Fibroblast of skin of right quadriceps (primary cell): ENCODE data around the gene COPZ1.
"Not testable (repeated sequence)": the region's sequence is repeated elsewhere in the genome, so short reads cannot be mapped to it uniquely, and the experiment has no call there.

Source experiments
- DNase-seq: peaks from one replicate; pipeline ENCODE4 v3.0.0-alpha.2; 2013

The COPZ1 gene

GRCh38 chr12:54294953-54295566 is 29.9 kb upstream of the COPZ1 start:
- DNase-seq, result no peak

GRCh38 chr12:54296393-54297099 is 28.4 kb upstream of the COPZ1 start:
- DNase-seq, result no peak

GRCh38 chr12:54298904-54299303 is 26.0 kb upstream of the COPZ1 start:
- no peak for DNase-seq

- DNase-seq, result no peak
Measured at GRCh38 chr12:54299515-54300224, 25.3 kb upstream of the COPZ1 start.

- no peak for DNase-seq
Measured at GRCh38 chr12:54300225-54300731, 24.7 kb upstream of the COPZ1 start.

GRCh38 chr12:54300732-54301427 is 24.1 kb upstream of the COPZ1 start, which contains the start of gene NFE2:
TSS of gene NFE2 (minus strand) at chr12:54301015. CDS start at chr12:54295248, 5,767 bp downstream.
- DNase-seq, result peak; percentile 49

GRCh38 chr12:54301428-54302048 is 23.4 kb upstream of the COPZ1 start:
- DNase-seq, result no peak

GRCh38 chr12:54303640-54304039 is 21.3 kb upstream of the COPZ1 start:
- no peak for DNase-seq

- DNase-seq, result no peak
Measured at GRCh38 chr12:54304187-54304810, 20.6 kb upstream of the COPZ1 start.

- peak; percentile 59 for DNase-seq
Measured at GRCh38 chr12:54306925-54307741, 17.8 kb upstream of the COPZ1 start.

GRCh38 chr12:54311051-54311450 is 13.9 kb upstream of the COPZ1 start:
- no peak for DNase-seq

GRCh38 chr12:54312309-54312708 is 12.6 kb upstream of the COPZ1 start:
- not testable (repeated sequence) for DNase-seq

GRCh38 chr12:54321363-54321762 is 3.6 kb upstream of the COPZ1 start:
- DNase-seq, result no peak

- DNase-seq, result peak; percentile 25
Measured at GRCh38 chr12:54325442-54326109, 645 bp downstream of the COPZ1 start.

- no peak for DNase-seq
Measured at GRCh38 chr12:54328595-54329337, 3.8 kb downstream of the COPZ1 start.

GRCh38 chr12:54329759-54330158 is 4.8 kb downstream of the COPZ1 start:
- peak; percentile 42 for DNase-seq

- no peak for DNase-seq
Measured at GRCh38 chr12:54330442-54330841, 5.5 kb downstream of the COPZ1 start.

- no peak for DNase-seq
Measured at GRCh38 chr12:54331461-54331860, 6.5 kb downstream of the COPZ1 start.

- no peak for DNase-seq
Measured at GRCh38 chr12:54333420-54334034, 8.6 kb downstream of the COPZ1 start.
